GM12891 (cell line): ENCODE measurements around the gene SLC38A2.
"Not testable (repeated sequence)": the region's sequence is repeated elsewhere in the genome, so short reads cannot be mapped to it uniquely, and the experiment has no call there.

Experiments used
- DNase-seq: peaks from one replicate; pipeline ENCODE4 v3.0.0; 2011; ENCODE audit warnings: low spot score; ENCODE audit not compliant: insufficient read length
- FAIRE-seq: peaks from 2 replicates; lab custom pipeline; 2011; peaks lifted over from hg19 to GRCh38; lab: Jason Lieb, UNC
- PAX5 ChIP-seq: IDR thresholded peaks from 2 replicates; pipeline ENCODE4 v1.6.1; 2011; ENCODE audit warnings: low read length, moderate library complexity, mild to moderate bottlenecking; ENCODE audit not compliant: insufficient read depth, severe bottlenecking
- POLR2A ChIP-seq: IDR thresholded peaks from 2 replicates; pipeline ENCODE4 v1.6.1; 2011; ENCODE audit warnings: low read depth, low read length, control low read depth
- POLR2AphosphoS5 ChIP-seq: IDR thresholded peaks from 2 replicates; pipeline ENCODE4 v1.6.1; 2011; ENCODE audit warnings: low read depth, low read length, control low read depth
- POU2F2 ChIP-seq: IDR thresholded peaks from 2 replicates; pipeline ENCODE4 v1.6.1; 2011; ENCODE audit warnings: low read depth, mild to moderate bottlenecking, control low read depth, low read length, moderate library complexity
- SPI1 ChIP-seq: IDR thresholded peaks from 2 replicates; pipeline ENCODE4 v1.6.1; 2011; ENCODE audit warnings: low read depth, low read length, control low read depth
- TAF1 ChIP-seq: IDR thresholded peaks from 2 replicates; pipeline ENCODE4 v1.6.1; 2011; ENCODE audit warnings: low read depth, low read length, control low read depth

The SLC38A2 gene

GRCh38 chr12:46407361-46407760, 34.8 kb upstream of the SLC38A2 start:
- TF ChIP-seq POU2F2 (no peak), TAF1 (no peak), PAX5 (no peak), SPI1 (no peak), POLR2A (no peak), POLR2AphosphoS5 (no peak)
- DNase-seq (no peak), FAIRE-seq (no peak)

DNA sequence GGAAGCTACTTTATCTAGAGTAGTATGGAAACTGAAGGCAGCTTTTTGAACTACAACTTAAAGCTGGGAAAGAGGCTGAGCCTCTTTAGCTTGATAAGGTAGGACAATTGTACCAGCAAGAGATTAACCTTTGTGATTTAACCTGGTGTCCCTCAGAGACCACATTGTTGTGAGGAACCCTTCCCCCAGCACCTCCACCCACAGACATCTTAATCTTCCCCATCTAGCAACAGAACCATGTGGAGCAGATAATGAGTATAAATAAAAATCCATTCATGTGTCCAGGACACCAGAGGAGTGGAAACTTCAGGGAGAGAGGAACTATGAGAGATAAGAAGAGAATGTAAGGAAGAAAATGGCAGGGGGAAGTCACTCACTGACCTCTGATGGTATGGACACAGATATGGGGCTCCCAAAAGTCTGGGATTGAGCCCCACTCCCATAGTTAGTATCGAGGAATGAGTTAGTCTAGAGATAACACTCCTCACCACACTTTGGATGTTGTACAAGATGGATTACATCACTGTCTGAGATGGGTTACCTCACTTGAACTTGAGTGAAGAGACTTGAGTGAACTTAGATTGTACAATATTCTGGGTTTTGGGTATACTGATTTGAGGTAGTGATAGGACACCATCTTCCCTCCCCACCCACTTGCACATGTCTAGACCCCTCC, 33.9 kb upstream of the SLC38A2 start:
- TF ChIP-seq SPI1 = no peak
- TF ChIP-seq POU2F2 = no peak
- no peak for TF ChIP-seq PAX5
- no peak for TF ChIP-seq TAF1
- no peak for TF ChIP-seq POLR2AphosphoS5
- TF ChIP-seq POLR2A = no peak

GRCh38 chr12:46404733-46405132, 32.2 kb upstream of the SLC38A2 start:
- DNase-seq (no peak), FAIRE-seq (no peak)
- no peak for TF ChIP-seq SPI1
- no peak for TF ChIP-seq PAX5
- TF ChIP-seq POLR2AphosphoS5 = no peak
- no peak for TF ChIP-seq POLR2A
- TF ChIP-seq POU2F2 = no peak
- TF ChIP-seq TAF1 = no peak

More for the DNA sequence above, 33.9 kb upstream of the SLC38A2 start:
- DNase-seq = no peak
- no peak for FAIRE-seq

- no peak for FAIRE-seq
- TF ChIP-seq PAX5 (no peak), SPI1 (no peak), POLR2AphosphoS5 (no peak), POLR2A (no peak), POU2F2 (no peak), TAF1 (no peak)
These were observed 31.7 kb upstream of the SLC38A2 start for GRCh38 chr12:46404225-46404631.

GRCh38 chr12:46403719-46404070, 31.1 kb upstream of the SLC38A2 start:
- FAIRE-seq (peak; percentile 83), DNase-seq (no peak)
- TF ChIP-seq POU2F2 = no peak
- TF ChIP-seq TAF1 = no peak
- no peak for TF ChIP-seq SPI1
- no peak for TF ChIP-seq POLR2A
- no peak for TF ChIP-seq PAX5
- TF ChIP-seq POLR2AphosphoS5 = no peak

More at GRCh38 chr12:46404225-46404631, 31.7 kb upstream of the SLC38A2 start:
- no peak for DNase-seq

DNA sequence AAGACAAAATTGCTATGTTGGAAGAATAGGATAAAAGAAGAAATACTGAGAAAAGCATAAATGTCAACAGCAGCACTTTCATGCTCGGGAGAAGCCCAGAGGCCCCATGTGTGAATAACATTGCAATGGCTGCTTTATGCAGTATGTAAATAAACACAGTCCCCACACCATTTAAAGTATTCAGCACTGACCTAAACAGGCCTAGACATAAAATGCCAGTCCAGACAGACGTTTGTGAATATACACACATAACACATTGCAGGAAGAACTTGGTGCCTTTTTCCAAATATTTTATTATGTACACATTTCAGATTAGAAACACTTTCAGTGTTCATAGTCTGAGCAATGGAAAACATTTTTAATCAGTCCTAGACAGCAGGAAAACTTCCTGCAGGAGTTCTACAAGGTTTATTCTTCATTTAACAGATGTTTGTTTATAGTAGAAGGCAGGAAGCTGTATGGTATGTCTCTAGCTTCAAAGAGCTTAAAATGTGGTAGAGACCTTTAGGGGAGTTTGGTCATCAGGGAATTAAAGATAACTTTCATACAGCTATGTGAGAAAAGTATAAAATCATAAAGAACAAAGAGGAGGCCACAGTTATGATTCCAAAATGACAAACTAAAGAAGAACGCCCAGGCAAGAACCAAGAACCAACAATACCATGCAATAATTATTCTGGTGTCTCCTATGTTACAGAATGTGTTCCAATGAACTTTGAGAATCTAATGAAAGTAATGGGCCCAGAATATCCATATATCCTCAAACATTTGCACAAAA, 30.6 kb upstream of the SLC38A2 start:
- no peak for FAIRE-seq
- TF ChIP-seq POLR2AphosphoS5 (no peak), TAF1 (no peak), POU2F2 (no peak), PAX5 (no peak), POLR2A (no peak), SPI1 (no peak)
- DNase-seq = no peak

DNA sequence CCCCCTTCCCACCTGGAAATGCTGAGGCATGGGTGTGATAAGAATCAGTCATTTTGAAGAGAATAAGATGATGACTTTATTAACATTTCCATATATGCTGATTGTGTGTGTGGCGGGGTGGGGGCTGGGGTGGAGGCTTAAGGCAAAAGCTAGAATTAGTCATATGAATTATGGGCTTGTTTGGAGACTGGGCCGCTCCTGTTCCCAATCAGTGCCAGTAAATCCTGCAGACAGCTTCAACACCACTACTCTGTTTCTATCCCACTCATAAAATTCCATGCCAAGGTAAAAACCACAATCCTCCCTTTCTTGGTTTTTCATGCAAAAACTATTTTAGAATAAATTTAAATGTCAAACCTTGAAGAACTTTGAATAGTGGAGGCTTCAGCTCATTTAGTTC, 29.9 kb upstream of the SLC38A2 start:
- no peak for FAIRE-seq
- no peak for DNase-seq
- TF ChIP-seq PAX5 (no peak), POLR2AphosphoS5 (no peak)

DNA sequence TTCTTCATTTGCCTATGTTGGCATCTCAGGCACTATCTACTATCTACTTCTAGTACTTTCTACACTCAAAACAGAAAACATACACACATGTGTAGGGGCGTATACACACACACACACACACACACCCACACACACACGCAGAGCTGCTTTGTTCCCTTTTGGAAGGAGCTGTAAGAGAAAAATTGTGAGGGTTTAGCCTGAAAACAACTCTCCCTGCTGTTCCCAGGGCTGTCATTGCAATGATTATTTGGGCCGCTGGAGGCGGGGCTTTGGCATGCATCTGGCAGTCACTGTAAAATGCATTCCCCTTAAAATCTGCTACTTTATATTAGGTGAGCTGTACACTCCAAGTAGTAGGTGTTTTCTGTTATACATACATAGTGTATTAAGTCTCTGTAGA, 29.1 kb upstream of the SLC38A2 start:
- FAIRE-seq (no peak), DNase-seq (no peak)
- TF ChIP-seq POLR2A (no peak), SPI1 (no peak), PAX5 (no peak), TAF1 (no peak), POU2F2 (no peak), POLR2AphosphoS5 (no peak)

- no peak for FAIRE-seq
- TF ChIP-seq POLR2A = no peak
- TF ChIP-seq POLR2AphosphoS5 = no peak
- no peak for TF ChIP-seq POU2F2
- TF ChIP-seq TAF1 = no peak
- TF ChIP-seq PAX5 = no peak
- TF ChIP-seq SPI1 = no peak
- no peak for DNase-seq
These were observed 27.8 kb upstream of the SLC38A2 start for GRCh38 chr12:46400406-46400805.

GRCh38 chr12:46399461-46400248, 27.1 kb upstream of the SLC38A2 start:
- DNase-seq, FAIRE-seq: not testable (repeated sequence)
